Small intestine (tissue), 7 donors: Measurements from ENCODE around the gene TIAL1. TPM values are rescaled to one million over a fixed set of nuclear protein-coding genes. Genes with fewer than 3 reads are reported as not detected.
A peak's percentile ranks its signal among the peaks of the same experiment; 100 is the strongest.

ENCODE experiments used
- DNase-seq, 2 donors: peaks; one replicate each; pipeline versions ENCODE4 v3.0.0 to v3.0.0-alpha.2; 2013
- FAIRE-seq: peaks from 2 replicates; lab custom pipeline; 2012; peaks lifted over from hg19 to GRCh38; lab: Jason Lieb, UNC
- H3K27ac ChIP-seq, 3 donors: one replicate each; pipeline ENCODE4 v1.5.1; 2013; ENCODE audit warnings: low read length in 2 of 3, mild to moderate bottlenecking in 2 of 3, control low read depth in 1 of 3, inconsistent platforms in 1 of 3, low read depth in 1 of 3, moderate library complexity in 1 of 3
- H3K27me3 ChIP-seq, 3 donors: one replicate each; pipeline ENCODE4 v1.6.1; 2013; ENCODE audit warnings: low read length in 3 of 3, inconsistent platforms in 1 of 3; ENCODE audit not compliant: control insufficient read depth in 3 of 3, insufficient read depth in 3 of 3
- H3K36me3 ChIP-seq, 3 donors: one replicate each; pipeline ENCODE4 v1.6.1; 2013; ENCODE audit warnings: low read length in 3 of 3, inconsistent platforms in 1 of 3, low read depth in 1 of 3, mild to moderate bottlenecking in 1 of 3, moderate library complexity in 1 of 3; ENCODE audit not compliant: control insufficient read depth in 3 of 3, insufficient read depth in 2 of 3
- H3K4me1 ChIP-seq, 3 donors: one replicate each; pipeline ENCODE4 v1.6.1; 2013; ENCODE audit warnings: low read length in 2 of 3, inconsistent platforms in 1 of 3, low read depth in 1 of 3, mild to moderate bottlenecking in 1 of 3, moderate library complexity in 1 of 3; ENCODE audit not compliant: control insufficient read depth in 3 of 3, insufficient read depth in 2 of 3
- H3K4me3 ChIP-seq, 3 donors: one replicate each; pipeline ENCODE4 v1.5.1; 2013; ENCODE audit warnings: low read length in 3 of 3, control low read depth in 1 of 3, inconsistent platforms in 1 of 3, low read depth in 1 of 3, mild to moderate bottlenecking in 1 of 3, moderate library complexity in 1 of 3
- H3K9me3 ChIP-seq, 2 donors: one replicate each; pipeline ENCODE4 v1.6.1; 2013; ENCODE audit warnings: low read depth in 1 of 2, low read length in 1 of 2; ENCODE audit not compliant: control insufficient read depth in 2 of 2, insufficient read depth in 1 of 2
- WGBS, 3 donors: extraction: QIAGEN DNeasy Blood & Tissue Kit; methylation state at CpG; one replicate each; pipeline ENCODE4 v1.1.7; 2013; 5-methylcytosine and 5-hydroxymethylcytosine counted together
- polyA plus RNA-seq, 4 donors: library from polyadenylated mRNA; stranded (reverse) in 3 of 4; unstranded in 1 of 4; fragments of 200-250 nt in 3 of 4; fragments of 120-200 nt in 1 of 4; gene quantifications; one replicate each; pipeline versions ENCODE4 v1.2.1 to v1.2.3, GENCODE V29; 2013
- donor health status: healthy with polysubstance abuse.
- donor health status: control.
- donor health status: control.
- donor health status: Bipolar disorder and iron deficiency.
- donor health status: healthy.

TIAL1 gene
- polyA plus RNA-seq, 4 donors = 43.8 to 109 (median 50.9) TPM

- FAIRE-seq = no peak
- H3K9me3 ChIP-seq = no peaks in the 10 kb centered on the region
- H3K36me3 ChIP-seq = no peaks in the 10 kb centered on the region
- peak in 1 of 2 donors; percentile 24 for DNase-seq
- WGBS, 3 donors = 13 to 30% (median 20%) methylated on average over 57 of the region's 57 CpGs
- H3K4me3 ChIP-seq = peak overlapping the region; percentile 56 to 69 (median 68)
- no peaks in the 10 kb centered on the region for H3K4me1 ChIP-seq
- peak overlapping the region; percentile 51 to 67 (median 65) for H3K27ac ChIP-seq
- peaks cover 0 to 45% (median 0%) of the 10 kb centered on the region in 3 donors for H3K27me3 ChIP-seq
Observed at GRCh38 chr10:119541459-119542356, 55.1 kb downstream of the TIAL1 start.

DNA sequence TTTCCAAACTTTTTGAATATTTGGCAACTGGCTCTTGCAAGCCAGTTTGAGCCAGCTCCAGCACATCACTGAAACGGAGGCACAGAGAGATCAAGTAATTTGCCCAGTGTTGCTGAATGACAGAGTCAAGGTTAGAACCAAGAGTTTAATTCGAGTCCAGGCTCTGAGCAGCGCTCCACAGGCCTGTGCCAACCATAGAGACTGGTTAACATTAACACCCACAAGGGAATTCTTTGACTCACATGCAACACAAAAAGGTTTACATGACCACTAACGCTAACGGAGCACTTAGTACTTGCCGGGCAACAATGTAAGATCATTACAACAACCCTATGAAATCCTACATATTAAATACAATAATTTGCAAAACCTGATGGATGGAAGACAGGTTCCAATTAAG is 55.7 kb downstream of the TIAL1 start:
- 45 to 54% (median 50%) methylated on average over 6 of the region's 6 CpGs for WGBS, 3 donors
- H3K4me3 ChIP-seq = peak overlapping the region; percentile 1 to 69 (median 56)

GRCh38 chr10:119540038-119540437 is 56.7 kb downstream of the TIAL1 start:
- H3K9me3 ChIP-seq = no peaks in the 10 kb centered on the region
- 81 to 88% (median 84%) methylated on average over 4 of the region's 4 CpGs for WGBS, 3 donors
- H3K36me3 ChIP-seq = peaks cover 0 to 3% (median 0%) of the 10 kb centered on the region in 3 donors
- FAIRE-seq (no peak), DNase-seq (no peak)
- H3K27me3 ChIP-seq = peaks cover 0 to 45% (median 0%) of the 10 kb centered on the region in 3 donors
- H3K4me3 ChIP-seq = no peak overlapping the region
- no peaks in the 10 kb centered on the region for H3K4me1 ChIP-seq
- H3K27ac ChIP-seq = peak overlapping the region in 1 of 3 donors; percentile 36

More for the DNA sequence above, 55.7 kb downstream of the TIAL1 start:
- peaks cover 0 to 49% (median 0%) of the 10 kb centered on the region in 3 donors for H3K27me3 ChIP-seq
- no peaks in the 10 kb centered on the region for H3K9me3 ChIP-seq
- FAIRE-seq (no peak), DNase-seq (no peak)
- H3K4me1 ChIP-seq = no peaks in the 10 kb centered on the region
- peaks cover 0 to 3% (median 0%) of the 10 kb centered on the region in 3 donors for H3K36me3 ChIP-seq
- H3K27ac ChIP-seq = no peak overlapping the region

- peak overlapping the region in 1 of 3 donors; percentile 53 for H3K27ac ChIP-seq
- H3K4me3 ChIP-seq = no peak overlapping the region
- WGBS, 3 donors = 57 to 60% (median 58%) methylated on average over 9 of the region's 9 CpGs
- DNase-seq (no peak), FAIRE-seq (no peak)
- peaks cover 0 to 3% (median 0%) of the 10 kb centered on the region in 3 donors for H3K36me3 ChIP-seq
- peaks cover 0 to 41% (median 0%) of the 10 kb centered on the region in 3 donors for H3K27me3 ChIP-seq
- H3K9me3 ChIP-seq = no peaks in the 10 kb centered on the region
- H3K4me1 ChIP-seq = no peaks in the 10 kb centered on the region
Observed at GRCh38 chr10:119539359-119539825, 57.4 kb downstream of the TIAL1 start.

- no peak for FAIRE-seq
- H3K4me3 ChIP-seq = no peak overlapping the region
- H3K9me3 ChIP-seq = no peaks in the 10 kb centered on the region
- H3K27ac ChIP-seq = peak overlapping the region in 1 of 3 donors; percentile 55
- H3K4me1 ChIP-seq = no peaks in the 10 kb centered on the region
- no peak for DNase-seq
- H3K36me3 ChIP-seq = peaks cover 0 to 3% (median 0%) of the 10 kb centered on the region in 3 donors
- peaks cover 0 to 35% (median 0%) of the 10 kb centered on the region in 3 donors for H3K27me3 ChIP-seq
- WGBS, 3 donors = 47 to 58% (median 56%) methylated on average over 9 of the region's 9 CpGs
Observed at GRCh38 chr10:119538632-119539358, 58.0 kb downstream of the TIAL1 start.

- FAIRE-seq = no peak
- H3K4me1 ChIP-seq = no peaks in the 10 kb centered on the region
Observed at GRCh38 chr10:119537953-119538630, 58.7 kb downstream of the TIAL1 start.

GRCh38 chr10:119536508-119537025 is 60.2 kb downstream of the TIAL1 start:
- Histone ChIP-seq H3K4me1 (no peaks in the 10 kb centered on the region), H3K9me3 (no peaks in the 10 kb centered on the region), H3K27ac (peak overlapping the region in 1 of 3 donors; percentile 55), H3K27me3 (peaks cover 0 to 23% (median 0%) of the 10 kb centered on the region in 3 donors), H3K36me3 (peaks cover 0 to 3% (median 0%) of the 10 kb centered on the region in 3 donors), H3K4me3 (no peak overlapping the region)
- DNase-seq (no peak), FAIRE-seq (no peak)
- WGBS, 3 donors = 72 to 83% (median 77%) methylated on average over 9 of the region's 9 CpGs

More at GRCh38 chr10:119537953-119538630, 58.7 kb downstream of the TIAL1 start:
- peaks cover 0 to 3% (median 0%) of the 10 kb centered on the region in 3 donors for H3K36me3 ChIP-seq
- H3K27ac ChIP-seq = peak overlapping the region in 1 of 3 donors; percentile 55
- H3K9me3 ChIP-seq = no peaks in the 10 kb centered on the region
- DNase-seq = no peak
- 65 to 84% (median 65%) methylated on average over 5 of the region's 5 CpGs for WGBS, 3 donors
- H3K4me3 ChIP-seq = no peak overlapping the region
- H3K27me3 ChIP-seq = peaks cover 0 to 30% (median 0%) of the 10 kb centered on the region in 3 donors
